ENCODE results near the gene PAPPA2.

PAPPA2 gene

DNA sequence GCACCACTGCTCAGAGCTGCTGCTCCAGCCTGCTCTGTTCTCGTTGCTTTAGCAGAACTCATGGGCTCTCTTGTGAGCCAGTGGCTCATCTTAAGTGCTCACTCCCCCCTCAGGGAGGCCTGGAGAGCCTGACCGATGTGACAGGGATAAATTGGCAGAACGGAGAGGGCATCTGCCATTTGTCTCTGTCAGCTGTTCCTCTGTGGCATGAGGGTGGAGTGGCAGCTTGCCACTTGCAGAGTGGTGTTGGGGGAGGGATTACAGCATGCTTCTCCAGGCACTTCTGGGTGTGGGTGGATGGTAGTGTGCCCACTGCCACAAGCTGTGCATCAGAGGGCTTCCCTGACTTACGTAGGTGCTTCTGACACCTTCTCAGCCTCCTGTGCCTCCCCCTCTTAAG is 229.5 kb downstream of the PAPPA2 start:
- in situ Hi-C loops (cut with HindIII; ENCODE audit: low sequenced_read_pairs), result no loop called here
- TF ChIP-seq, protein P1, sequence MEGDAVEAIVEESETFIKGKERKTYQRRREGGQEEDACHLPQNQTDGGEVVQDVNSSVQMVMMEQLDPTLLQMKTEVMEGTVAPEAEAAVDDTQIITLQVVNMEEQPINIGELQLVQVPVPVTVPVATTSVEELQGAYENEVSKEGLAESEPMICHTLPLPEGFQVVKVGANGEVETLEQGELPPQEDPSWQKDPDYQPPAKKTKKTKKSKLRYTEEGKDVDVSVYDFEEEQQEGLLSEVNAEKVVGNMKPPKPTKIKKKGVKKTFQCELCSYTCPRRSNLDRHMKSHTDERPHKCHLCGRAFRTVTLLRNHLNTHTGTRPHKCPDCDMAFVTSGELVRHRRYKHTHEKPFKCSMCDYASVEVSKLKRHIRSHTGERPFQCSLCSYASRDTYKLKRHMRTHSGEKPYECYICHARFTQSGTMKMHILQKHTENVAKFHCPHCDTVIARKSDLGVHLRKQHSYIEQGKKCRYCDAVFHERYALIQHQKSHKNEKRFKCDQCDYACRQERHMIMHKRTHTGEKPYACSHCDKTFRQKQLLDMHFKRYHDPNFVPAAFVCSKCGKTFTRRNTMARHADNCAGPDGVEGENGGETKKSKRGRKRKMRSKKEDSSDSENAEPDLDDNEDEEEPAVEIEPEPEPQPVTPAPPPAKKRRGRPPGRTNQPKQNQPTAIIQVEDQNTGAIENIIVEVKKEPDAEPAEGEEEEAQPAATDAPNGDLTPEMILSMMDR (IDR thresholded peaks at IDR 0.05; ENCODE audit: low read depth, low read length, missing control alignments), result no peak
- DNase-seq (ENCODE audit: low read depth), result no peak
- no peak overlapping the region for H3K4me3 ChIP-seq (ENCODE audit: low read depth, low read length)

DNA sequence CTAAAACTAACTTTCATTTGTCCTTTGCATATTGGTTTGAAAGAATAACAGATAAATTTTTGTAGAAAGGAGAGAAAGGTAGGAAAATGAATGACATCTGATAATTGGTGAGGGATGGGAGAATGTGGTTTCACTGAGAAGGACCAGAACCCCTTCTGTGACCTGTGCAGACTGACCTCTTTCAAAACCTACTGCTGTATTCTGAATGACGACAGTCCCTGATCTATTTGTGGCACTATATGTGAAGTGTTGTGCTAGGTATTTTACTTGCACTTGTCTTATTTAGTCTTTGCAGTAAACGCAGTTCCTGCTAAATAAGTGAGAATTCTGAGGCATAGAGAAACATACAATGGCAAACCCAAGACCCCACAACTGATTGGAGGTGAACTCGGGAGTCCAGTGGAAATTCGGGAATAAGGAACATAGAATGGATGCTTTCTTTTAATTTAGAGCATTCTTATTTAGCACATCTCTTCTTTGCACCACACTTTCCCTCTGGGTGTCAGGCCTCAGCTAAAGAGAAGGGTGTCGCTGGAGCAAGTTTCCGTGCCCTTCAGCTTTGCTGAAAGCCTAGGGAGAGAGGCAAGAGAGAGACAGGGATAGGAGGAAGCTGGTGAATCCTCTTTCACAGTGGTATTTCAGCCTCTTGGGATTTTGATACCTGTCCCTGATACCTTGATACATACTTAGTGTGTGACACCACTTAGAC is 230.2 kb downstream of the PAPPA2 start:
- TF ChIP-seq, protein P1 (IDR thresholded peaks at IDR 0.05; ENCODE audit: low read depth, low read length, missing control alignments), result no peak
- in situ Hi-C loops (cut with HindIII; ENCODE audit: low sequenced_read_pairs), result no loop called here
- H3K4me3 ChIP-seq (ENCODE audit: low read depth, low read length), result no peak overlapping the region
- no peak for DNase-seq (ENCODE audit: low read depth)

DNA sequence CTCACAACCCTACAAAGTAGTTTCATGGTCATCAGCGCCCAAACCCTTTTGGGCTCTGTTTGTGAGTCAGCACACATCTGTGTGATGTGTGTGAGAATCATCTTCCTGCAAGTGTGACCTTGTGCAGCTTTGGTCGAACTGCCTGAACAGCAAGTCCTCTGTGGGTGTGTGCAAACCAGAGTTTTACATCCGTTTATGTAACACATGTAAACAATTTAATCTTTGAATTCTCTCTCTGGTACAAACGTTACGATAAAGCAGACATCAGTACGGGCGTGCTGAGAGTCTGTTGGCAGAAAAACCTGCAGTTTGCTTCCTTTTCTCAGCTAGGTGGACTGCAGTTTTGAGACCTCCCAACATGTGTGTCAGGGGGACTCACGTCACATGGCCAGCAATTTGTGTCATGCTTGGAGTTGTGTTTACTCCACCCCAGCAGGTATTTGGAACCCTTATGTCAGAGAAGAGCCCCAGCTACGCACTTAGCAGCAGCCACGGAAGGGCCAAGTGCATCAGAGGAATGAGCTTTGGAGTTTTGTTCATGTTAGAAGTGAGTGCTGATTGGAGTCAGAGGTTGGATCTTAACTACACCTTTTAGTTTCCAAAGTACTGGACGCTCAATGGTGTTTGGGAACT is 230.8 kb downstream of the PAPPA2 start:
- no peak overlapping the region for H3K4me3 ChIP-seq (ENCODE audit: low read depth, low read length)
- in situ Hi-C loops (cut with HindIII; ENCODE audit: low sequenced_read_pairs), result no loop called here

DNA sequence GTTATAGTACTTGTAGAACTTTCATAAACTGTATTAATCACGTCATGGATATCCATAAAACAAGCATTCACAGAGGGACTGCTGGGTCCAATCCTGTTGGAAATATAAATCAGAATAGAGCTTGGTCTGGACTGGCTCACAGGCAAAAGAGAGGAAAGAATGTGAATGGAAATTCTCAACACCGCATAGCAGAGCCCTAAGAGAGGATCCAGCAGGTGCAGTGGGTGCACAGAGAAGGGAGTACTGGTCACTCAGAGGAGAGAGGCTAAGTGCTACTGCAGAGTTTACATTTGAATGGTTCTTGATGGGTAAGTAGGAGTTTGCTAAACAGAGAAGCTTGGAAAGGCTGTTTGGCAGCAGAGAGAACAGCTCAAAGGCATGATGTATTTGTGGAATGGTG is 231.7 kb downstream of the PAPPA2 start:
- no peak for DNase-seq (ENCODE audit: low read depth)
- H3K4me3 ChIP-seq (ENCODE audit: low read depth, low read length), result no peak overlapping the region
- TF ChIP-seq, protein P1 (IDR thresholded peaks at IDR 0.05; ENCODE audit: low read depth, low read length, missing control alignments), result no peak
- in situ Hi-C loops (cut with HindIII; ENCODE audit: low sequenced_read_pairs), result no loop called here

More for the DNA sequence above, 230.8 kb downstream of the PAPPA2 start:
- TF ChIP-seq, protein P1 (IDR thresholded peaks at IDR 0.05; ENCODE audit: low read depth, low read length, missing control alignments), result no peak
- no peak for DNase-seq (ENCODE audit: low read depth)

DNA sequence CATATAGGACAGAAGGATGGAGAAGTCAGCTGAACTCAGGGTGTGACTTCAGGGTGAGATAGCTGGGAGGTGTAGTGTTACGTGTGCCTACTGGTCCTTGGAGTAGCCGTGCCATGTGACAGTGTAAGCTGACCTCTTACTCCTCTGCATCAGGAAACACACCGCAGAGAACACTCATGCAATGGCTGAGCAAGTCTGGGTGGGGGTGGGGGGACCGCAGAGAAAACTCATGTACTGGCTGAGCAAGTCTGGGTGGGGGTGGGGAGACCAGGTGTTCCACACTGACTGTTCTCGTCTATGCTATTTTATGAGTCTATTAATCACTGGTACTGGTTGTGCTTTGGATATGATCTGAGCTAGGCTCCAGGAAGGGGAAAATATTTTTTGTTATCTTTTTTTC is 233.1 kb downstream of the PAPPA2 start:
- DNase-seq (ENCODE audit: low read depth), result no peak
- TF ChIP-seq, protein P1 (IDR thresholded peaks at IDR 0.05; ENCODE audit: low read depth, low read length, missing control alignments), result no peak
- in situ Hi-C loops (cut with HindIII; ENCODE audit: low sequenced_read_pairs), result no loop called here
- no peak overlapping the region for H3K4me3 ChIP-seq (ENCODE audit: low read depth, low read length)

DNA sequence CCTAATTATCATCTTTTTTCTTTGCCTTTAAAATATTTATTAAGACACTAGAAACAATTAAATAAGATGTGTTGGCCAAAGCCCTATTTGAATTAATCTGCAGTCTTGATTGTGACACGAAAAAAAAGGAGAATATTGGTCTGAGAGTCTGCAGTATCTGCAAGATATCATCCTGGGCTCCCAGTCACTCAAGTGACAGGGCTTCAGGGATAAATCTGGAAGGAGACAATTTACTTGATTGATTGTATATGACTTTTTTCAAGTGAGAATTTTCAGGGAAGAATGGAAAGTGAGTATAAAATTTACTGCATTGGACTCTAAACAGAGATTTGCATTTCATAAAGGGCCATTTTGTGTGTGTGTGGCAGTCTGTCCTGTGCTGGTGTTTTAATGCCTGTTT is 233.7 kb downstream of the PAPPA2 start:
- TF ChIP-seq, protein P1 (IDR thresholded peaks at IDR 0.05; ENCODE audit: low read depth, low read length, missing control alignments), result no peak
- in situ Hi-C loops (cut with HindIII; ENCODE audit: low sequenced_read_pairs), result no loop called here
- H3K4me3 ChIP-seq (ENCODE audit: low read depth, low read length), result no peak overlapping the region
- no peak for DNase-seq (ENCODE audit: low read depth)
